Activated CD8-positive, alpha-beta memory T cell treated with anti-CD3 and anti-CD28 coated beads for 1 hour (primary cell): Measurements from ENCODE around the gene MRPL30.
A peak's percentile ranks its signal among the peaks of the same experiment; 100 is the strongest.
"Not testable (repeated sequence)": the region's sequence is repeated elsewhere in the genome, so short reads cannot be mapped to it uniquely, and the experiment has no call there.

Experiments used
- DNase-seq, 2 donors: peaks; one replicate each; pipeline ENCODE4 v3.0.0-alpha.2; 2020; ENCODE audit warnings: low read depth in 1 of 2; ENCODE audit errors: extremely low read depth in 1 of 2

Gene MRPL30

DNA sequence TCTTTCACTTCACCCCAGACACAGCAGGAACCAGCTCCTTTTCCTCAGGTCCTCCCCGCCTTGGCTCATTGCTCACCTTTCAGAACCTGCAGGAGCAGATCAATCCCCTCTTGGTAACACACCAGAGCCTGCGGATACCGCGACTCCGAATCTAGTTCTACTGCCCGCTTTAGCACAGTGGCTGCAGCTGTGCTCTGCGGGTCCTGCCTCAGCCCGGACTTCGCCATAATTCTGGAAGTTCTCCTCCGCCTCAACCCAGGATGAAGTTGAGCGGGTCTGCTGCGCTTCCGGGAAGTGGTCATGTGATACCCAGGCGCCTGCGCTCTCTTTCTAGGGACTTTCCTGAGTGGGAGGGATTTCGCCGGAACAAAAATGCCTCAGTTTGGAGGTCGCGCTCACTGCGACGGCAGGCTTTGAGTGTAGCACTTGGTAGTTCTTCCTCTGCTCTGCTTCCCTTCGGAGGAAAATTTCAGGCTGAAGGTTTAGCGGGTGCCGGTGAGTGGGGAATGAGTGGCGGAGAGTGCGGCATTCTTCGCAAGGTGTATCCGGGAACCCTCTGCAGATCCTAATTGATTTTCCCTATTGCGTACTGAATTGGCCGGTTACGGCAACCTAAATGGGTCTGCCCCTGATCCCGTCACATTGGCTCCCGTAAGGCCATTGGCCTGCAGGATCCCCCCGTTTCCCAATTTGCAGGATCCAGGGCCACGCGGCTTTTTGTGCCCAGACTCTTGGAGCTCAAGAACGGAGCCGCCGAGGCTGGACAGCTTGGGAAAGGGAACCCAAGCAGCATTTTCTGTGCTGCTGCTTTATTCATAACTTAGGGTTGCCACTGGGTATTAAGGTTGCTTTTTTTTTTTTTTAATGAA is at the start of gene MRPL30, which contains the start of gene MITD1:
Gene MRPL30, plus strand, starts transcription at position 430 of the 869 bp plus-strand sequence. CDS start 5,020 bp downstream, outside the sequence.
Gene MITD1, minus strand, starts transcription at position 304 of the 869 bp plus-strand sequence. Its CDS starts 77 bp downstream, at position 227.
- peak; percentile 77 to 80 for DNase-seq

- DNase-seq: not testable (repeated sequence)
Measured at GRCh38 chr2:99135044-99135556, 45.9 kb upstream of the MRPL30 start.

- DNase-seq: no peak
Measured at GRCh38 chr2:99139003-99139402, 42.0 kb upstream of the MRPL30 start.

DNA sequence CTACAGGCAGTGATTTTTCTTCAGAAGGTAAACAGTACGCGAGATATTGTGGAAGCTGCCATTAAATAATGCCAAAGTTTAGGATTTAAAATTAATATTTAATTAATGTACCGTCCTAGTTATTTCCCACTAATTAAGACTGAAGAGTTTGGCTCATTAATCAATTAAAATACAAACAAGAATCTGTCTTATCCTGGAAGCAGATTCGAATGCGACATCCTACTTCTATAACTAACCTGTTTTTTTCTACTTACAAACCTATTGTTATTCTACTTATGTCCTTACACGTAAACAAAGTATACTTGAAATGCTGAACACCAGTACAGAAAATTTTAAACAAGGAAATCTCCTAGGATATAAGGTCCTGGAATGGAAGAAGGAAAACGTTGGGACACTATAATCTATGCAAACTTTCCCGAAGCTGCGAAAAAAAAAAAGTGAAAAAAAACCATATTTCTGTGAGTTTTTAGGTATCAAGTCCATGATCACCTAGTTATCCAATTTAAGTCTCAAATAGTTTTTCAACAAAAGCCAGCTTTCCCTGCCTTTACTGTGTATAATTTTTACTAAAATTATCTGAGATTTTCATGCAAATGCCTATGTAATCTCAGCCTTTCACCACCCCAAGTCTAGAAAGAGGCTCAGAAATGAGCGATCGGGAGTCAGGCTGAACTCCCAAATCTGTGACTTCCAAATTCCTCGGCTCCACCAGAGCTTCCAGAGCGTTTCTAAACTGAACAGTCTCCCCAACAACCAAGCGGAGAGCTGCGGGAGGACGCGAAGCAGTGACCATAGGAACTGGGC is 40.7 kb upstream of the MRPL30 start:
- DNase-seq: no peak

DNA sequence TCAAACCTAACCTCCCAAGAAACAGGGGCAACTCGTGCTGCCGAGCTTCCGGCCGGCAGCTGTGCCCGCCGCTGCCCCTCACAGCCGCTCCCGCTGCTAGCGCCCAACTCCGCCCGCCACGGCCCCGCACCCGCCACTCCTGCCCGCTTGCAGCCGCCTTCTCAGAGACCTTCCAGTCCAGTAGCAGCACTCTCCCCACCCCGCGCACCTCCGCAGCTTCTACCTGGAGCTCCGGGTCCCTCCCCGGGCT is 40.2 kb upstream of the MRPL30 start:
- DNase-seq: no peak

- peak; percentile 90 to 96 for DNase-seq
Measured at GRCh38 chr2:99141110-99142108, 39.6 kb upstream of the MRPL30 start, which contains the start of gene C2orf15. TSS of gene C2orf15 (plus strand) at chr2:99141707. CDS start at chr2:99150559, 8,852 bp downstream.

GRCh38 chr2:99150706-99151105 is 30.3 kb upstream of the MRPL30 start:
- no peak for DNase-seq

- no peak for DNase-seq
Measured at GRCh38 chr2:99152199-99152895, 28.6 kb upstream of the MRPL30 start.

DNA sequence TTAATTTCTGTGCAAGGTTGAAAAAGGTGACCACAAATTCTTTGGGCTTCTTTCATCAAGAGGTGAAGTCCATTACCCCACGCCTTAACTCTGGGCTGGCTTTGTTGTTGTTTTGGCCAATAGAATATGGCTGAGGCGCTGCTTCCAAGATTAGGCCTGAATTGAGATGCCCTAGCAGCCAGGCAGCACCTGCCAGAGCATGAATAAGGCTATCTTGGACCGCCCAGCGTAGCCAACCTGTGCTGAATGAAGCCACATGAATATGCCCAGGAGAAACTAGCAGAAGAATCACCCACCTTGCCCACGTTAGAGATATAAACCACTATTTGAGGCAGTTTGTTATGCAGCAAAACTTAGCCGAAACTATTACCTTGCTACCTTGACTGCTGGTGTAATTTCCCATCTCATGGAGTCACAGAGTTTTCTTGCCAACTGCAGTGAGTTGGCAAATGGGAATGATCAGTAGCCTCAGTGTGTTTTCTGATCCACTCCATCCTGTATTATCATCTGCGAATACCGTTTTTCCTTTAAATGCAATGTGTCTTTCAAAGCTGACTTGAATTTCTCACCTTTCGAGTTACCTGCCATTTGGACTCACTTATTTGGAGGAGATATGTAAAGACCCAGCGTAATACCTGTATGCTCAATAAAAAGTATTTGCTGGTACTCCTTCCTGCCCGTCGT is 26.9 kb upstream of the MRPL30 start:
- DNase-seq: no peak

GRCh38 chr2:99154643-99155536 is 26.1 kb upstream of the MRPL30 start, which contains the start of the genes LIPT1 and TSGA10:
TSS of gene LIPT1 (plus strand) at chr2:99154967. CDS start at chr2:99161958, 6,991 bp downstream.
TSS of gene TSGA10 (minus strand) at chr2:99154942. CDS start at chr2:99109439, 45,503 bp downstream.
- peak; percentile 71 to 87 for DNase-seq

DNA sequence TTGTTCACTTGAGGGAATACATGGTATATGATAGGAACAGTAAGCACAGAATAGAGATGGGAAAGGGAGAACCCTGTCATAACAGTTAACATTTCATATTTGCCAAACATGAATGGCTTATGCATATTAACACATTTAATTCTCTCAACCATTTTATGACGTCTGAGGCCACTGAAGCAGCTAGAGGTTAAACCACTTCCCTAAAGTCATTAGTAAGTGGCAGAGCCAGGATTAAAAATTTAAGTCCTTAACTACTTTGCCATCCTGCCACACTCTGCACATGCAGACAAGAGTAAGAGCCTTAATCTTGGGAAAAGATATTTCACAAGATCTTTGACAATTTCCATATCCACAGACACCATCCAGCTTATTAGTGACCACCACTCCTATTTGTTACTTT is 24.1 kb upstream of the MRPL30 start:
- no peak for DNase-seq

GRCh38 chr2:99158599-99158998 is 22.4 kb upstream of the MRPL30 start:
- DNase-seq: no peak

DNA sequence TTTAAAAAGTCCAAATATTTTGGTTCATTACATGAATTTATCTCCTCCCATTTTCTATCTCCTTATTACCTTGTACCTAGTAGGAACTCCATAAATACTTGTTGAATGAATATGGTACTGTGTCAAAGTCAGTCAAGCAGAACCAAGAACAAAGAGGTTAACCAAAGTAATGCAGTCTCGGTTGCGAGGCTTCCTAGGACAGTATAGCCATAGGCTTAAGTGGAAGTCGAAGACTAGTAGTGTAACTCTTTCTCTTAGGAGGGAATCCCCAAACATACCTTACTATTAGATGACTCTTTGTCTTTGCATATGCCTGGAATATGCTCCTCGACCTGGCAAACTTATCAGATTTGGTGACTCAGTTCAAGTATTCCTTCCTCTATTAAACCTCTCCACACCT is 21.4 kb upstream of the MRPL30 start:
- no peak for DNase-seq

- DNase-seq: no peak
Measured at GRCh38 chr2:99166218-99166617, 14.8 kb upstream of the MRPL30 start.

GRCh38 chr2:99169534-99169933 is 11.4 kb upstream of the MRPL30 start:
- no peak for DNase-seq

DNA sequence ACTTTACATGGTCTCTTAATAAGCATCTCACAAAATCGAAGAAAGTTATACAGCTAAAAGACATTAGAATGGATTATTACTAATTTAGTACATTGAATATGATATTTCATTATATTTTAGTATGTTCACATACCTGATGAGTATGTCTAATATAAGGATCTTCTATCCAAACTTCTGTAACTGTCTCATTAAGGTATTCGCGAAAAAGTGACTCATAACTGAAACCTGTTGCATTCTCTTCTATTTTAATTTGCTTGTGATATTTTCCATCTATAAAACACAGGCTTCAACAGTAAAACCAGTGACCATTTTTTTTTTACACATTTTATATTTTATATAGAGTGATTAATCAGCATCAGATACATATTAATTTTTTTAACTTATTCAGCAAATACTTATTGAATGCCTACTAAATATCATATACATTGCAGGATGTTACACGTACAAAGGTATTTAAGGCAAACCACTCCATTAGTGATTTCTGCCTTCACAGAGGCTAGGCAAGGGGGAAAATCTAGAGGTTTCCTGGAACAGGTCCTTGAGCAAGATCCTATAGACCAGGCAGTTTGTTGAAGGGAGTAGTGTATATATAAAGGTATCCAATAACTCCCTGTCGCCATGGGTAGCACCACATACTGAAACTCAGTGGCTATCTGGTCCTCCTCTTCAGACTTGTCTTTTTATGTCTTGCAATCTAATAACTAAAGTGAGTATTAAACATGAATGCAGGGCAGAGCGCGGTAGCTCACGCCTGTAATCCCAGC is 9.4 kb upstream of the MRPL30 start:
- DNase-seq: no peak

DNA sequence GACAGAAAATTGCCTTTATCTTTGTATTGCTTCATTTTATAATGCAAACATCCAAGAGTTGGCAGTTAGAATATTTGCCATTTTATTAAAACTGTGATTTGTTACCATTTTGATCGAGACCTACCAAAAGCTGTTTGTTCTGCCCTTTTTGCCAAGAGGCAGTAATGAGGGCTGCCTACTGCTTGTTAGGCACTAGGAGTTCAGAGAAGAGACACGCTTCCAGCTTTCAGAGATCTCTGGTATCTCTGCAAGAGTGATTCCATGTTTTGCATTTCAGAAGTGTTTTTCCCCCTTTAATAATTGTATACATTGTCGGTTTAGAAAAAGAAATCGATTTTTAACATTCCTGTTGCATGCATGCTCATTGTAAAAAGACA is 628 bp downstream of the MRPL30 start:
- DNase-seq: no peak
